GM19099 (cell line): ENCODE data around the gene RASL12.

Experiments
- POLR2A ChIP-seq: IDR thresholded peaks from 3 replicates; pipeline ENCODE4 v1.6.1; 2011; ENCODE audit warnings: low read depth; ENCODE audit not compliant: insufficient read length; ENCODE audit errors: extremely low read depth

RASL12 gene

GRCh38 chr15:65095747-65096104 is 27.9 kb upstream of the RASL12 start:
- no peak for TF ChIP-seq POLR2A

GRCh38 chr15:65095011-65095746 is 27.4 kb upstream of the RASL12 start:
- TF ChIP-seq POLR2A, result no peak

GRCh38 chr15:65094294-65094995 is 26.7 kb upstream of the RASL12 start:
- no peak for TF ChIP-seq POLR2A

GRCh38 chr15:65092911-65093792 is 25.4 kb upstream of the RASL12 start:
- TF ChIP-seq POLR2A, result no peak

GRCh38 chr15:65091946-65092770 is 24.4 kb upstream of the RASL12 start:
- TF ChIP-seq POLR2A, result no peak

- TF ChIP-seq POLR2A, result no peak
Measured at GRCh38 chr15:65089206-65089824, 21.5 kb upstream of the RASL12 start.

- no peak for TF ChIP-seq POLR2A
Measured at GRCh38 chr15:65088643-65089021, 20.8 kb upstream of the RASL12 start.

- TF ChIP-seq POLR2A, result no peak
Measured at GRCh38 chr15:65087873-65088642, 20.3 kb upstream of the RASL12 start.

GRCh38 chr15:65087411-65087810 is 19.6 kb upstream of the RASL12 start:
- TF ChIP-seq POLR2A, result no peak

GRCh38 chr15:65086680-65087111 is 18.9 kb upstream of the RASL12 start:
- TF ChIP-seq POLR2A, result no peak

GRCh38 chr15:65085990-65086679 is 18.3 kb upstream of the RASL12 start:
- no peak for TF ChIP-seq POLR2A

GRCh38 chr15:65085207-65085753 is 17.5 kb upstream of the RASL12 start:
- TF ChIP-seq POLR2A, result no peak
